Stomach (tissue), 9 donors: ENCODE results near the gene ULBP2. TPM values are rescaled to one million over a fixed set of nuclear protein-coding genes. Genes with fewer than 3 reads are reported as not detected.
"Not testable (repeated sequence)": the region's sequence is repeated elsewhere in the genome, so short reads cannot be mapped to it uniquely, and the experiment has no call there.

ENCODE experiments used
- DNase-seq, 2 donors: peaks; one replicate each; pipeline versions ENCODE4 v3.0.0 to v3.0.0-alpha.2; 2013 to 2019
- H3K27ac ChIP-seq, 5 donors: fragments of 200-600 bp in 4 of 5; sonication (generic) in 4 of 5; one replicate each; pipeline ENCODE4 v1.5.1; 2013 to 2019; ENCODE audit warnings: mild to moderate bottlenecking in 1 of 5, moderate library complexity in 1 of 5
- H3K27me3 ChIP-seq, 3 donors: fragments of 200-600 bp; sonication (generic); one replicate each; pipeline ENCODE4 v1.5.1; 2017 to 2019; ENCODE audit warnings: mixed run types in 1 of 3
- H3K36me3 ChIP-seq, 4 donors: fragments of 200-600 bp; sonication (generic); 1 replicate in 3 of 4; 2 replicates in 1 of 4; pipeline ENCODE4 v1.5.1; 2016 to 2019
- H3K4me1 ChIP-seq, 4 donors: fragments of 200-600 bp; sonication (generic); one replicate each; pipeline ENCODE4 v1.5.1; 2016 to 2019
- H3K4me3 ChIP-seq, 4 donors: fragments of 200-600 bp; sonication (generic) in 3 of 4; one replicate each; pipeline ENCODE4 v1.5.1; 2016 to 2019; ENCODE audit warnings: mild to moderate bottlenecking in 1 of 4
- H3K9me3 ChIP-seq, 4 donors: fragments of 200-600 bp; sonication (generic); one replicate each; pipeline ENCODE4 v1.5.1; 2016 to 2019
- EP300 ChIP-seq: sonication (generic); formaldehyde crosslinking; IDR thresholded peaks from one replicate; pipeline ENCODE4 v1.6.1; 2017; ENCODE audit warnings: antibody characterized with exemption
- POLR2A ChIP-seq, 4 donors: fragments of 450-650 bp; IDR thresholded peaks; one replicate each; pipeline ENCODE4 v1.6.1; 2016; ENCODE audit warnings: antibody characterized with exemption in 4 of 4, control low read depth in 2 of 4, mild to moderate bottlenecking in 1 of 4, moderate library complexity in 1 of 4
- POLR2AphosphoS5 ChIP-seq, 3 donors: sonication (generic); formaldehyde crosslinking; IDR thresholded peaks; one replicate each; pipeline ENCODE4 v1.6.1; 2016; ENCODE audit warnings: antibody characterized with exemption in 3 of 3
- whole genome bisulfite sequencing, 5 donors: extraction: QIAGEN DNeasy Blood & Tissue Kit in 3 of 5; methylation state at CpG; one replicate each; pipeline versions ENCODE4 v1.1.5 to v1.1.7; 2013 to 2018; 5-methylcytosine and 5-hydroxymethylcytosine counted together
- intact Hi-C: fragments of 100-400 bp; cut with DNase I; formaldehyde crosslinking; loops from one replicate; pipeline ENCODE4 v1.15.1; 2023; ENCODE audit warnings: low total_unique reads
- polyA plus RNA-seq, 3 donors: library from polyadenylated mRNA; stranded (reverse); fragments of 200-250 nt; gene quantifications; one replicate each; pipeline ENCODE4 v1.2.3, GENCODE V29; 2013
- total RNA-seq, 5 donors: library from RNA; depleted of rRNA; stranded (reverse); fragments of >200 nt; gene quantifications; one replicate each; pipeline versions ENCODE4 v1.1.0 to v1.2.3, GENCODE V29; 2014 to 2016
- TF ChIP-seq, protein P1 (sequence below), 7 experiments: fragments of 450-650 bp in 4 of 7; fragments of 200-600 bp in 3 of 7; sonication (generic) in 3 of 7; IDR thresholded peaks; one replicate each; pipeline ENCODE4 v1.5.1; 2016 to 2019; ENCODE audit warnings: antibody characterized with exemption in 7 of 7, control low read depth in 2 of 7, mild to moderate bottlenecking in 1 of 7
- donor health status: healthy with polysubstance abuse.
- donor health status: Bipolar disorder and iron deficiency.
- donor health status: healthy.

Gene ULBP2
- total and polyA plus RNA-seq, 8 donors, result 0.31 to 1.4 (median 0.43) TPM; not detected in 5

DNA sequence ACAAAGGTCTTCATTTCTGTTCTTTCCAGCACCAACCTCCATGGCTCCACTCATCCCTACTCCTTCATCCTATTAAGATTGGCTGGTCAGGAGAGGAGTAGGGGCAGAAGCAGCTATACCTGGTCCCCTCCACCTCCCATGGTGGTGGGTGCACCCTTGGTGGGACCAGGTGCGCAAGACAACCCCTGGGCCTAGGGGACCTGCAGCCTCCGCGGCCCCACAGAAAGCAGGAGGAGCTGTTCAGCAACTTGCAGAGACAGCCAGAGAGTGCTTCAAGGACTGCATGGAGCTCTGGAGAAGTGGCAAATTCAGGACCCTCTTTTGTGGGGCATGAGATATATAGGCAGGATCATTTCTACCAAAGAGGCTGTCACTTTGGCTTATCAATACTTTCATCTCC, 9.8 kb downstream of the ULBP2 start:
- no peak for DNase-seq
- 70 to 83% (median 76%) methylated on average over 2 to 3 of the region's 3 CpGs for WGBS, 5 donors
- H3K27ac ChIP-seq, result no peak overlapping the region

DNA sequence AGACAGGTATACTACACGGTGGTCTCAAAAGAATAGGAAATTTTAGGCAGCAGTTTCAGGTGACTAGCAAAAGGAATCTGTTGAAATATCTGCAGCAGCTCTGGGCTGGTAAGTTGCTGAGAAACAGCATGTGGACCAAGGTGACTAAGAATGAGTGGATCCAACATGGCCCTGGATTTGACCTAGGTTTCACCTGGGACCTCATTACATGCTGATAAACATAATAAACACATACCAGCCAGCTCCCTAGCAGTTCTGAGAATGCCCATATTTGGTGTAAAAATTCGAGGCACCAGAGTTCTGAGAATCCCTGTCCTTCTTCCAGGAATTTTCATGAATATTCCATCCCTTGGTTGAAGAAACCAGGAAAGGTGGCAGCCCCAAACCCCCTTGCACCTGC, 11.6 kb downstream of the ULBP2 start:
- intact Hi-C loops, H3K4me1 ChIP-seq, H3K27ac ChIP-seq, H3K4me3 ChIP-seq, H3K36me3 ChIP-seq, DNase-seq, H3K9me3 ChIP-seq: not testable (repeated sequence)
- WGBS, 5 donors, result 29 to 53% (median 30%) methylated on average over 2 of the region's 2 CpGs
- peaks cover 9 to 98% (median 66%) of the 10 kb centered on the region in 3 donors for H3K27me3 ChIP-seq

More for the DNA sequence above, 9.8 kb downstream of the ULBP2 start:
- intact Hi-C loops, result no loop called here
- TF ChIP-seq EP300 (no peak), POLR2A (IDR thresholded peaks at IDR 0.05) (no peak), POLR2AphosphoS5 (IDR thresholded peaks at IDR 0.05) (no peak)
- TF ChIP-seq, protein P1, sequence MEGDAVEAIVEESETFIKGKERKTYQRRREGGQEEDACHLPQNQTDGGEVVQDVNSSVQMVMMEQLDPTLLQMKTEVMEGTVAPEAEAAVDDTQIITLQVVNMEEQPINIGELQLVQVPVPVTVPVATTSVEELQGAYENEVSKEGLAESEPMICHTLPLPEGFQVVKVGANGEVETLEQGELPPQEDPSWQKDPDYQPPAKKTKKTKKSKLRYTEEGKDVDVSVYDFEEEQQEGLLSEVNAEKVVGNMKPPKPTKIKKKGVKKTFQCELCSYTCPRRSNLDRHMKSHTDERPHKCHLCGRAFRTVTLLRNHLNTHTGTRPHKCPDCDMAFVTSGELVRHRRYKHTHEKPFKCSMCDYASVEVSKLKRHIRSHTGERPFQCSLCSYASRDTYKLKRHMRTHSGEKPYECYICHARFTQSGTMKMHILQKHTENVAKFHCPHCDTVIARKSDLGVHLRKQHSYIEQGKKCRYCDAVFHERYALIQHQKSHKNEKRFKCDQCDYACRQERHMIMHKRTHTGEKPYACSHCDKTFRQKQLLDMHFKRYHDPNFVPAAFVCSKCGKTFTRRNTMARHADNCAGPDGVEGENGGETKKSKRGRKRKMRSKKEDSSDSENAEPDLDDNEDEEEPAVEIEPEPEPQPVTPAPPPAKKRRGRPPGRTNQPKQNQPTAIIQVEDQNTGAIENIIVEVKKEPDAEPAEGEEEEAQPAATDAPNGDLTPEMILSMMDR (IDR thresholded peaks at IDR 0.05), result no peak
- Histone ChIP-seq H3K36me3 (no peaks in the 10 kb centered on the region), H3K4me3 (no peak overlapping the region), H3K27me3 (peaks cover 9 to 92% (median 57%) of the 10 kb centered on the region in 3 donors), H3K4me1 (peaks cover 0 to 9% (median 5%) of the 10 kb centered on the region in 4 donors), H3K9me3 (no peaks in the 10 kb centered on the region)

DNA sequence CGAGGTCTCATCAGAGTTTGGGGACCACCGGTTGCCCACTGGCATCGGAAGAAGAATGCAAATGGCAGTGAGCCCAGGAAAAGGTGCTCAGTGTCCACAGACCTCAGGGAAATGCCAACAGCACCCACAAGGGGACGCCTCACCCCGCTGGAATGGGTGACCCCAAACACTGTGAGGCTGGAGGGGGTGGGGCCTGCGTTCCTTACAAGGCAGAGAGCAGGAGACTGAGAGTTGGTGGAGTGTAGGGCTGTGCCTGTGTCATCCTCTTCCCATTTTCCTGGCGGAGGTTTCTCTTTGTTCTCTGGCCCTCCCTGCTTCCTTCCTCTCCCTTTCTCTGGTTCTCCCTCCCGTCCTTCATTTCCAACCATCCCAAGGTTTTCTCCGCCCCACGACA, 12.1 kb downstream of the ULBP2 start:
- DNase-seq, intact Hi-C loops: not testable (repeated sequence)
- peaks cover 9 to 99% (median 67%) of the 10 kb centered on the region in 3 donors for H3K27me3 ChIP-seq

DNA sequence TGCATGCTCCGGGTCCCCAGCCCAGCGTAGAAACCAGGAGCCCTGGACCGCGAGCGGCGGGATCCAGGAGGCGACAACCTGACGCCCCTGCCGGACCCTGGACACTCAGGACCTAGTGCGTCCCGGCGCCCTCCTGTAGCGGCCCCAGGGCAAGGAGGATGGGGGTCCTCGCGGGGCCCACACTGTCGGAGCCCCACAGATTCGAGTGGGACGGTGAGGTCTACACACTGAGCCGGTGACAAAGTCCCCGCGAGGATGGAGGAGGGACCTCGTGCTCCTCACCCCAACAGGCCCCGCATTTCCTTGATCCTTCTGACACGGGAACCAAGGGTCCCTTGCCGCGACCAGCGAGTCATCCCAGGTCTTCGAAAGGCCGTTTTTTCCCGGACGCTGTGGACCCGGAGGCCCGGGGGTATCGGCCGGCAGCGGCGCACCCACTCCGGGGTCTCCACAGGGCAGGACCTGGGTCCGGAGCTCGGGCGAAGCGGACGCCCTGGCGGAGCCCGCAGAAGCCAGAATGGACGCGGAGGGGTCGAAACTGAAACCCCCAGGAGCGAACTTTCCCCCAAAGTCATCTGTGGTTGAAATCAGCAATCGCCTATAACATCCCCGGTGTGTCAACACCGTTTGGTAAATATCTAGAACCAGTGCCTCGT, 12.6 kb downstream of the ULBP2 start:
- H3K9me3 ChIP-seq, H3K36me3 ChIP-seq, H3K27ac ChIP-seq, DNase-seq, intact Hi-C loops, H3K4me1 ChIP-seq: not testable (repeated sequence)
- Histone ChIP-seq H3K27me3 (peaks cover 9 to 100% (median 72%) of the 10 kb centered on the region in 3 donors), H3K4me3 (peak overlapping the region in 1 of 4 donors; percentile 4)
- 4 to 22% (median 7%) methylated on average over 10 to 41 of the region's 53 CpGs for WGBS, 5 donors

More for the DNA sequence above, 12.1 kb downstream of the ULBP2 start:
- not testable (repeated sequence) for H3K4me1 ChIP-seq, H3K4me3 ChIP-seq, H3K27ac ChIP-seq, H3K36me3 ChIP-seq, H3K9me3 ChIP-seq
- WGBS, 5 donors, result 0 to 5% (median 0%) methylated on average over 1 to 5 of the region's 10 CpGs

DNA sequence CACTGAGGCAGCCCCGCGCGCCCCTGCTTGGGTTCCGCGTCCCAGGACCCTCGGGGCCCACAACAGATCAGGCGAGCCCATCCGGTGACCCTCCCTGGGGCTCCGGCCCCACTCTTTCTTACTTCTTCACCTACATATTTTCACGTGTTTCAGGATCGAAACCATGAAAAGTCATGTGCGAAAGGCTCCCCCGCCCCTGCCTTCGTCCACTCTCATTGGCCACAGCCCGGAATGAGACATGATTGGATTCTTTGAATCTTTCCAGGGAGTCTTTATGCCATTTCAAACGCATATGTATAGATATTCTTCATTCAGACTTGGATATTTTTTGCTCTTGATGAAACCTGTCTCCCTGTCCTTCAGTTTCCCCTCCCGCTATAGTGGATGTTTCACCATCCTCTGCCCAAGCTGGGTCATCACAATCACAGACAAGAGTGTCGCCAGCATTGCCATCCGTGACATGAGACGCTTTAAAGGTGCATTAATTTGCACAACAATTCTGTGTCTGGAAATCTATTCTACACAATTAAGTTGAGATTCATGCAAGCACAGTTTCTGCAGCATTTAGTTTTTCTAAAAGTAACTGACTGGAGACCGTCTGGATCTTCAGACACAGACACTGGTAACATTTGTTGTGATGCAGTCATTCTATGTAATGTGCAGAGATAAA, 13.3 kb downstream of the ULBP2 start:
- not testable (repeated sequence) for H3K4me1 ChIP-seq

DNA sequence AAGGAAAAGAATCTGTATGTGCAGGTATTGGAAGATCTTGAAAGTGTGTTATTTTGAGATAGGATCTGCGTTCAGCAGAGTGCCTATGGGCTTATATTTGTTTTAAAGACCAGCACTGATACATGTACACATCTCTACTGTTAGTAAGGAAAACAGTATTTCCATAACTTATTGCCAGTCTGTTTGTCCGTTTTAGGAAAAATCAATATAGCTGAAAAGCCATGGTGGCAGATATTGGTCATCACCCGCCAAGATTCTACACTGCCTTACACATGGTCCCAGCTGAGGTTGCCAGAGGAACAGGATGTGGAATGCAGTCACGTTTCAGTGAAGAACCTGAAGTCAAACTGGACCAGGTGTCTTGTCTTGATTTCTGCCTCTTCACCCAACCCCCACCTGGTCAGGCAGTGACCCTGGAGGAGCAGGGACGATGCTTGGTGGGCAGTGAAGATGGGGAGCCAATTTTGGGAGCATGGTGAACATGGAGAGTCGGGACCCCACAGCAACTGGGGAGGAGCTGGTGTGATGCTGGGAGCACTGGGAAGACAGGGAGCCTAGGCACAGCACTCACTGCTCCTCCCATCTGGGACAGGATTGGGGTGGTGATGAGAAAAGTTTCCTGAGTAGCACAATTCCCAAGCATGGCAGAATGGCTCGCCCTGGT, 14.0 kb downstream of the ULBP2 start:
- DNase-seq, H3K36me3 ChIP-seq, H3K4me1 ChIP-seq, H3K4me3 ChIP-seq, intact Hi-C loops, H3K27ac ChIP-seq, H3K9me3 ChIP-seq: not testable (repeated sequence)
- WGBS, 5 donors, result 23 to 37% (median 30%) methylated on average over 7 of the region's 7 CpGs
- peaks cover 9 to 100% (median 74%) of the 10 kb centered on the region in 3 donors for H3K27me3 ChIP-seq

More for the DNA sequence above, 13.3 kb downstream of the ULBP2 start:
- H3K27me3 ChIP-seq, result peaks cover 9 to 100% (median 72%) of the 10 kb centered on the region in 3 donors
- intact Hi-C loops, H3K36me3 ChIP-seq, H3K27ac ChIP-seq, H3K9me3 ChIP-seq, DNase-seq: not testable (repeated sequence)
- peak overlapping the region in 1 of 4 donors; percentile 4 for H3K4me3 ChIP-seq
- WGBS, 5 donors, result 10 to 25% (median 15%) methylated on average over 10 to 13 of the region's 21 CpGs

DNA sequence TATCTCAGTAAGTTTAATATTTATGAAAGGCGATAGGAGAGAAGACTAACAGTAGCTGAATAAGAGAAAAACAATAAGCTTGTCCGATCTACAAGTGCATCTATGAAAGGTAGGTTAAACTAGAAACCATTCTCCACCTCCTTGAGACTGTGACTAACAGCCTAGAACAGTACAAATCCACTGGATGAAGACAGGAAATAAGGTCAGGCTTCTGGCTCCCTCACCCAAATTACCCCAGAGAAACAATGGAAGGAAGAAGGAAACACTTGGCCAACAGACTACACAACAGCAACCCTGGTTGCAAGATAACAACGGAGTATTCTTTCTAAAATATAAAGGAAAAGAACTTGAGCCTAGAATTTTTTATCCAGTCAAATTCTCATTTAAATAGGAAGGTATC, 16.3 kb downstream of the ULBP2 start:
- peaks cover 4 to 11% (median 7%) of the 10 kb centered on the region in 4 donors for H3K4me1 ChIP-seq
- H3K4me3 ChIP-seq, H3K27ac ChIP-seq, DNase-seq, H3K36me3 ChIP-seq, intact Hi-C loops, H3K9me3 ChIP-seq: not testable (repeated sequence)
- WGBS, 5 donors, result 20 to 43% (median 36%) methylated on average over 3 of the region's 3 CpGs
- H3K27me3 ChIP-seq, result peaks cover 5 to 100% (median 71%) of the 10 kb centered on the region in 3 donors

DNA sequence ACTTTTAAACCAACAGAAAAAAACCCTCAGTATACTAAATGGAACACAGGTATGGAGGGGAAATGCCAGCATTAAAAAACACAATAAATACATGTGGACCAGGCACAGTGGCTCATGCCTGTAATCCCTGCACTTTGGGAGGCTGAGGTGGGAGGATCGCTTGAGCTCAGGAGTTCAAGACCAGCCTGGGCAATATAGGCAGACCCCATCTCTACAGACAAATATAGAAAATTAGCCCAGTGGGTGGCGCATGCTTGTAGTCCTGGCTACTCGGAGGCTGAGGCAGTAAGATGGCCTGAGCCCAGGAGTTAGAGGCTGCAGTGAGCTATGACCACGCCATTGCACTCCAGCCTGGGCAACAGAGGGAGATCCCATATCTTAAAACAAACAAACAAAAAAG, 18.0 kb downstream of the ULBP2 start:
- H3K27ac ChIP-seq, DNase-seq, H3K36me3 ChIP-seq, intact Hi-C loops, H3K9me3 ChIP-seq, H3K4me3 ChIP-seq: not testable (repeated sequence)
- Histone ChIP-seq H3K4me1 (peaks cover 19 to 21% (median 20%) of the 10 kb centered on the region in 4 donors), H3K27me3 (peaks cover 3 to 100% (median 71%) of the 10 kb centered on the region in 3 donors)
- 53 to 87% (median 67%) methylated on average over 2 to 4 of the region's 4 CpGs for WGBS, 5 donors
